ENCODE data around the gene SLC9A5. TPM values are rescaled to one million over a fixed set of nuclear protein-coding genes. Genes with fewer than 3 reads are reported as not detected.

SLC9A5 gene
- polyA plus RNA-seq, 1 donor, result 4.9 TPM

GRCh38 chr16:67312719-67313118 lies 63.9 kb downstream of the SLC9A5 start:
- DNase-seq, result no peak

DNA sequence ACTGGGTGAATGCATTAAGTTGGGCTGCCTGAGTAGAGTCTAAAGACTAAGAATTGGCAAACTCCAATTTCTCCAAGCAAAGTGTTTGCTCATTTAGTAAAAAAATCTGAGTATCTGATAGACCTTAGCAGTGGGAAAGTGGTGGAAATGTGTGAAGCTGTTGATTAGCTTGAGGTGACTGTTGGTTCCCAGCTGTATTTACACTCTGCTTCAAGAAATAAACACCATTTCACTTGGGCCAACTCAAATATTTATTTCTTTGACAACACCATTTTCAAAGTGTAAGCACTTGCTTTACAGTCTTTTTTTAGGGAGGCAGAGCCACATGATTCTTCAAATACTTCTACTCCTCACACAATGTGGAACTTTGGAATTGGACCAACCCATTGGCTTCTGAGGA lies 69.1 kb downstream of the SLC9A5 start:
- DNase-seq, result no peak

Other genes starting within 250 kb of the SLC9A5 start
- gene CBFB, start 219.8 kb upstream of the SLC9A5 start, polyA plus RNA-seq (ENCODE audit: insufficient read length), result 83.8 TPM
- 29.3 TPM for gene PHAF1, start 139.0 kb upstream of the SLC9A5 start, polyA plus RNA-seq (ENCODE audit: insufficient read length)
- 6.8 TPM for gene B3GNT9, start 98.0 kb upstream of the SLC9A5 start, polyA plus RNA-seq (ENCODE audit: insufficient read length)
- 3.2 TPM for gene TRADD, start 89.1 kb upstream of the SLC9A5 start, polyA plus RNA-seq (ENCODE audit: insufficient read length)
- 2.0 TPM for gene FBXL8, start 89.0 kb upstream of the SLC9A5 start, polyA plus RNA-seq (ENCODE audit: insufficient read length)
- 1.5 TPM for gene HSF4, start 84.2 kb upstream of the SLC9A5 start, polyA plus RNA-seq (ENCODE audit: insufficient read length)
- 6.4 TPM for gene NOL3, start 78.4 kb upstream of the SLC9A5 start, polyA plus RNA-seq (ENCODE audit: insufficient read length)
- gene MATCAP1, start 65.0 kb upstream of the SLC9A5 start, polyA plus RNA-seq (ENCODE audit: insufficient read length), result 51.5 TPM
- 4.6 TPM for gene EXOC3L1, start 58.8 kb upstream of the SLC9A5 start, polyA plus RNA-seq (ENCODE audit: insufficient read length)
- 55.6 TPM for gene E2F4, start 56.8 kb upstream of the SLC9A5 start, polyA plus RNA-seq (ENCODE audit: insufficient read length)
- 4.7 TPM for gene ELMO3, start 49.8 kb upstream of the SLC9A5 start, polyA plus RNA-seq (ENCODE audit: insufficient read length)
- gene TMEM208, start 21.8 kb upstream of the SLC9A5 start, polyA plus RNA-seq (ENCODE audit: insufficient read length), result 35.2 TPM
- 44.5 TPM for gene FHOD1, start 1.5 kb upstream of the SLC9A5 start, polyA plus RNA-seq (ENCODE audit: insufficient read length)
- gene PLEKHG4, start 30.6 kb downstream of the SLC9A5 start, polyA plus RNA-seq (ENCODE audit: insufficient read length), result 14.2 TPM
- 1.6 TPM for gene KCTD19, start 77.8 kb downstream of the SLC9A5 start, polyA plus RNA-seq (ENCODE audit: insufficient read length)
- 8.7 TPM for gene LRRC36, start 77.8 kb downstream of the SLC9A5 start, polyA plus RNA-seq (ENCODE audit: insufficient read length)
- 42.7 TPM for gene TPPP3, start 144.5 kb downstream of the SLC9A5 start, polyA plus RNA-seq (ENCODE audit: insufficient read length)
- 11.5 TPM for gene ZDHHC1, start 167.5 kb downstream of the SLC9A5 start, polyA plus RNA-seq (ENCODE audit: insufficient read length)
- gene HSD11B2, start 182.1 kb downstream of the SLC9A5 start, polyA plus RNA-seq (ENCODE audit: insufficient read length), result 40.8 TPM
- 83.5 TPM for gene ATP6V0D1, start 232.2 kb downstream of the SLC9A5 start, polyA plus RNA-seq (ENCODE audit: insufficient read length)
- 0.18 TPM for gene AGRP, start 234.6 kb downstream of the SLC9A5 start, polyA plus RNA-seq (ENCODE audit: insufficient read length)